Breast epithelium (tissue), 3 donors: ENCODE data around the gene FAM47B.

Experiments
- CTCF ChIP-seq, 3 donors: fragments of 450-650 bp; IDR thresholded peaks; one replicate each; pipeline ENCODE4 v1.5.1; 2016 to 2017; ENCODE audit warnings: antibody characterized with exemption in 3 of 3, mild to moderate bottlenecking in 3 of 3, moderate library complexity in 3 of 3
- POLR2A ChIP-seq: fragments of 450-650 bp; IDR thresholded peaks from one replicate; pipeline ENCODE4 v1.6.1; 2016; ENCODE audit warnings: antibody characterized with exemption, mild to moderate bottlenecking, moderate library complexity
- POLR2AphosphoS5 ChIP-seq, 3 donors: sonication (generic); formaldehyde crosslinking; IDR thresholded peaks; one replicate each; pipeline ENCODE4 v1.6.1; 2017; ENCODE audit warnings: antibody characterized with exemption in 3 of 3

- TF ChIP-seq CTCF (IDR thresholded peaks at IDR 0.05) (no peak), POLR2A (no peak), POLR2AphosphoS5 (IDR thresholded peaks at IDR 0.05) (no peak)
Measured at GRCh38 chrX:34942496-34942895, at the start of gene FAM47B.
